Measurements from ENCODE around the gene GDF3. TPM values are rescaled to one million over a fixed set of nuclear protein-coding genes. Genes with fewer than 3 reads are reported as not detected.

Gene GDF3
- total and polyA plus RNA-seq, 2 donors (not counting 1 experiment from before 2014, with no cell fraction given): not detected

- Histone ChIP-seq H3K4me3 (replicated peaks in 1 of 4; ENCODE audit: control extremely low read depth in 1 of 4, insufficient read depth in 1 of 4, low read depth in 3 of 4, low read length in 4 of 4) (no peak overlapping the region), H3K4me1 (ENCODE audit: control insufficient read depth, extremely low read depth, insufficient read depth, low read length) (no peaks in the 10 kb centered on the region), H3K9ac (ENCODE audit: insufficient read depth, low read length) (no peak overlapping the region), H2AFZ (ENCODE audit: low read length) (no peak overlapping the region), H3K9me3 (ENCODE audit: control insufficient read depth, insufficient read depth, low read depth, low read length) (no peaks in the 10 kb centered on the region), H3K27ac (ENCODE audit: insufficient read depth, low read length) (no peak overlapping the region), H3K27me3 (ENCODE audit: control insufficient read depth, insufficient read depth, low read length) (no peaks in the 10 kb centered on the region), H3K36me3 (ENCODE audit: control insufficient read depth, insufficient read depth, low read length) (no peaks in the 10 kb centered on the region), H4K20me1 (ENCODE audit: control insufficient read depth, extremely low read depth, insufficient read depth, low read length) (no peaks in the 10 kb centered on the region), H3K79me2 (ENCODE audit: control insufficient read depth, insufficient read depth, low read length) (no peaks in the 10 kb centered on the region), H3K4me2 (ENCODE audit: extremely low read depth, insufficient read depth, low read length) (no peak overlapping the region)
- TF ChIP-seq CTCF (conservative IDR thresholded peaks at IDR 0.05 in 1 of 2, IDR thresholded peaks at IDR 0.05 in 1 of 2; ENCODE audit: low read depth in 1 of 2, low read length in 2 of 2) (no peak), EZH2 (IDR thresholded peaks at IDR 0.05; ENCODE audit: low read length, missing control alignments) (no peak)
- DNase-seq (ENCODE audit: low read depth in 2 of 2): no peak
Observed at GRCh38 chr12:7729746-7730145, 34.2 kb upstream of the GDF3 start.

GRCh38 chr12:7723926-7724325, 28.4 kb upstream of the GDF3 start:
- no peak overlapping the region for H3K9ac ChIP-seq (ENCODE audit: insufficient read depth, low read length)
- no peak overlapping the region for H3K4me3 ChIP-seq (replicated peaks in 1 of 4; ENCODE audit: control extremely low read depth in 1 of 4, insufficient read depth in 1 of 4, low read depth in 3 of 4, low read length in 4 of 4)
- H3K9me3 ChIP-seq (ENCODE audit: control insufficient read depth, insufficient read depth, low read depth, low read length): no peaks in the 10 kb centered on the region
- no peak for DNase-seq (ENCODE audit: low read depth in 2 of 2)
- TF ChIP-seq CTCF (conservative IDR thresholded peaks at IDR 0.05 in 1 of 2, IDR thresholded peaks at IDR 0.05 in 1 of 2; ENCODE audit: low read depth in 1 of 2, low read length in 2 of 2) (no peak), EZH2 (IDR thresholded peaks at IDR 0.05; ENCODE audit: low read length, missing control alignments) (no peak)
- H4K20me1 ChIP-seq (ENCODE audit: control insufficient read depth, extremely low read depth, insufficient read depth, low read length): no peaks in the 10 kb centered on the region
- no peak overlapping the region for H3K4me2 ChIP-seq (ENCODE audit: extremely low read depth, insufficient read depth, low read length)
- H3K79me2 ChIP-seq (ENCODE audit: control insufficient read depth, insufficient read depth, low read length): no peaks in the 10 kb centered on the region
- no peaks in the 10 kb centered on the region for H3K36me3 ChIP-seq (ENCODE audit: control insufficient read depth, insufficient read depth, low read length)
- H3K27me3 ChIP-seq (ENCODE audit: control insufficient read depth, insufficient read depth, low read length): no peaks in the 10 kb centered on the region
- no peaks in the 10 kb centered on the region for H3K4me1 ChIP-seq (ENCODE audit: control insufficient read depth, extremely low read depth, insufficient read depth, low read length)
- H3K27ac ChIP-seq (ENCODE audit: insufficient read depth, low read length): no peak overlapping the region
- no peak overlapping the region for H2AFZ ChIP-seq (ENCODE audit: low read length)

GRCh38 chr12:7719946-7720730, 24.6 kb upstream of the GDF3 start:
- Histone ChIP-seq H4K20me1 (ENCODE audit: control insufficient read depth, extremely low read depth, insufficient read depth, low read length) (no peaks in the 10 kb centered on the region), H3K9me3 (ENCODE audit: control insufficient read depth, insufficient read depth, low read depth, low read length) (no peaks in the 10 kb centered on the region), H3K4me2 (ENCODE audit: extremely low read depth, insufficient read depth, low read length) (no peak overlapping the region), H3K36me3 (ENCODE audit: control insufficient read depth, insufficient read depth, low read length) (no peaks in the 10 kb centered on the region), H3K79me2 (ENCODE audit: control insufficient read depth, insufficient read depth, low read length) (no peaks in the 10 kb centered on the region), H3K4me3 (replicated peaks in 1 of 4; ENCODE audit: control extremely low read depth in 1 of 4, insufficient read depth in 1 of 4, low read depth in 3 of 4, low read length in 4 of 4) (no peak overlapping the region), H3K4me1 (ENCODE audit: control insufficient read depth, extremely low read depth, insufficient read depth, low read length) (no peaks in the 10 kb centered on the region), H3K27ac (ENCODE audit: insufficient read depth, low read length) (no peak overlapping the region), H3K9ac (ENCODE audit: insufficient read depth, low read length) (no peak overlapping the region), H2AFZ (ENCODE audit: low read length) (no peak overlapping the region), H3K27me3 (ENCODE audit: control insufficient read depth, insufficient read depth, low read length) (no peaks in the 10 kb centered on the region)
- TF ChIP-seq CTCF (conservative IDR thresholded peaks at IDR 0.05 in 1 of 2, IDR thresholded peaks at IDR 0.05 in 1 of 2; ENCODE audit: low read depth in 1 of 2, low read length in 2 of 2): no peak
- TF ChIP-seq EZH2 (IDR thresholded peaks at IDR 0.05; ENCODE audit: low read length, missing control alignments): no peak
- no peak for DNase-seq (ENCODE audit: low read depth in 2 of 2)

Data from fibroblast of lung (primary cell).